Ureter (tissue), 1 donor: ENCODE data around the gene TMEM178B. TPM values are rescaled to one million over a fixed set of nuclear protein-coding genes. Genes with fewer than 3 reads are reported as not detected.

Source experiments
- DNase-seq: peaks from one replicate; pipeline ENCODE4 v3.0.0-alpha.2; 2020; ENCODE audit warnings: low spot score
- total RNA-seq: library from RNA; stranded (reverse); gene quantifications from one replicate; pipeline ENCODE4 v1.2.4, GENCODE V29; 2023
- donor health status: DM: yes; HTN: yes; CAD: no.

TMEM178B gene
- total RNA-seq, 1 donor from 2014 or later, result 7.9 TPM

GRCh38 chr7:141263508-141263907, 189.6 kb downstream of the TMEM178B start:
- DNase-seq, result no peak

DNA sequence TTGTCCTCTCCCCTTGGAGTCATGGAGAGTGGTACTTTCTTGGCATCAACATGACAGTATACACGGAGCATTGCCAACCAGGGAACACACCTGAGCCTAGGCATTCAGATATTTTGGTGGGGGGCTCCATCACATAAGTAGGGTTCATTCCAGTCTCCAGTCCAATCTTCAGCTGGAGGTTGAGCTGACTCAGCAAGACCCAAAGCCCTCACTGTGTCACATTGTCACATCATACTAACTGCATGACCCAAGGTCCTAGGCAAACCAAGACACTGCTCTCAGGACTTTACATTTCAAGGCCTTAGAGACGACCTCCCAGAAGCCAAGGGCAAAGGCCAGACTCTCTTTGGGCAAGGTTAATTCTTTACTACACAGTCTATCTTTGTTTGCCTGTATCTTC, 190.1 kb downstream of the TMEM178B start:
- DNase-seq, result no peak

DNA sequence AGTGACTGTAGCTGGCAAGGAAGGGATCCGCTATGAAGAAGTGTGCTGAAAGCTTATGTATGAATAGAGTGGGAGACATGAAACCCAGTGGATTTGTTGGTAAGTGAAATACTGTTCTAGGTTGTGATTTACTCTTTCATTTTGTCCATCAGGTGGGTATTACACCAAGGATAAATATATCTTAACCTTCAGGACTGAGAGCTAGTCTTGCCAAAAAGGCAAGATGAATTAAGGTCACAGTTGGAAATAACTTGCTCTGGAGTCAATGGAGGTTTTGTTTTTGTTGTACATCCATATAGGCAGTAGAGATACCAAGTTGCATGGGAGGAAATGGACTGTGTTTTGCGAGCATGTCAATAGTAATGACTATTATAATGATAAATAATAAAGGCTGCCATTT, 190.6 kb downstream of the TMEM178B start:
- DNase-seq, result no peak

DNA sequence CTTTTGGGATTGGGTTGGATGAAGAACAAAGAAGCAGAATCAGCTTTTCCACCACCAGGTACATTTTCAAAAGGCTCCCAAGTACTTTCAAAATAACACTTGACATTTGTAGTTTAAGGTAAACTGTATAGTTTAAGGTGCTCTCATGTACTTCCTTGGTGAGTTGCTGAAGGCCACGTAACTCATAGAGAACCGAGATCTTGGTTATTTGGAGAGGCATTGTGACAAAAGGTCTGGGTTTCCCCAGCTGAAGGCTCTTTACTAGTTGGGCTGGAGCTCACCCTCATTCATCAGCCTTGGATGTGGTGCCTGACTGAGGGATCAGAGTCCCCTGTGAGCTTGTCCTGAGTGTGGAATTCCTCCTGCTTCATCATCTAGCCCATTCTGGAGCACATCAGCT, 191.8 kb downstream of the TMEM178B start:
- DNase-seq, result no peak

DNA sequence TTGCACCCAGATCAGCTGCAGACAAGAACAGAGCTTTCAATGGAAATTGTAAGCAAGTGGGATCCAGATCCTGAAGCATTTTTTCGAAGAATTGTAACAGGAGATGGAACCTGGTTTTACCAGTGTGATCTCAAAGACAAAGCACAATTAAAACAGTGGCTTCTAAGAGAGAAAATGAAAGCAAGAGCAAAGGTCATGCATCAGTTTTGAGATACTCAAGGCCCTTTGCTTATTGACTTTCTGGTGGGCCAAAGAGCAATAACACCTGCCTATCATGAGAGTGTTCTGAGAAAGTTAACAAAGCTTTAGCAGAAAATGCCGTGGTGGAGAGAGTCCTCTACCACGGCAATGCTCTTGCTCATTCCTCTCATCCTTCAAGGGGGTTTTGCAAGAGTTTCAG, 194.8 kb downstream of the TMEM178B start:
- no peak for DNase-seq

DNA sequence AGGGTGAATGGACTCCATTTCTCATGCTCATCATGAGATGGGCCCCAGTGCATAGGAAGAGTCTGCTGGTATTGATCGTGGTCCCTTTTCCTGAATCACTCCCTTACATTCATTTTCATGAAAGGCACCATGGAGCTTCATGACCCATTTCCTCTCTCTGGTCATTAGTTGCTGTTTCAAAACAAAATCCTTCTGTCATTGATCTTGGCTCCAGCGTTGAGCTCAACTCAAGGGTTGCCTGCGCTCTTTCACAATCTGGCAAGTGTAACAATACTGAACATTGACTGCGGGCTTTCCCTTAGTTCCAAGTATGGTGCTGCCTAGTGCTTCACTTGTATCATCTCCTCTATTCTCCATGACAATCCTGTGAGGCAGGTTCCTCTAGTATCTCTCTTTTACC, 197.6 kb downstream of the TMEM178B start:
- DNase-seq, result no peak

GRCh38 chr7:141272417-141272816, 198.6 kb downstream of the TMEM178B start:
- no peak for DNase-seq

DNA sequence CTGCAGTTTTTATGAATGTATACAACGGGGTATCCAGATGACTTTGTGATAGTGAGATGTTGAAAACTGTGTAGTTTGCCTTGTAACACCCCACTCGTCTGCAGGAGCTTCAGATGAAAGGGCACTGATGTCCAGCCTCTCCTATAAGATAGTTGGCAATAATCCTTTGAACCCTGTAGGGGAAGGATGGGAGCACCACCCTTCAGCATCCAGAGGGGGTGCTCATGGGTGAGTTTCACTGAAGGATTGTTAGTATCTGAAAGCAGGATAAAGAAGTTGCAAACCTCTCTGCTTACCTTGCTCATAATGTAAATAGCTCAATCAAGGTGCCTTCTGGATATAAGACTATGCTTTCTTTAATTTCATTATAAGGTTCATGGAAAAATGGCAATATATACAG, 201.5 kb downstream of the TMEM178B start:
- DNase-seq, result no peak

- no peak for DNase-seq
These were observed 202.2 kb downstream of the TMEM178B start for GRCh38 chr7:141276031-141276430.

DNA sequence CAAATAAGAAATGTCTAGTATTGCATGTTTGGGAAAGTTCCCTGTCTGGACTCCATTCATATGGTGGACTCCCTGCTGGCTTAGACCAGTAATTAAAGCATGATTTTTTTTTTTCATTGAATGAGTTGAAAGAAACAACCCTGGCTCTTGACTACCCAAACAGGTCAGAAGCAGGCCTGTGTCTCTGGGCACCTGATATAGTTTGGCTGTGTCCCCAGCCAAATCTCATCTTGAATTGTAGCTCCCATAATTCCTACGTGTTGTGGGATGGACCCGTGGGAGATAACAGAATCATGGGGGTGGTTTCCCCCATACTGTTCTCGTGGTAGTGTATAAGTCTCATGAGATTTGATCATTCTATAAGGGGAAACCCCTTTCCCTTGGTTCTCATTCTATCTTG, 206.2 kb downstream of the TMEM178B start:
- DNase-seq, result no peak

DNA sequence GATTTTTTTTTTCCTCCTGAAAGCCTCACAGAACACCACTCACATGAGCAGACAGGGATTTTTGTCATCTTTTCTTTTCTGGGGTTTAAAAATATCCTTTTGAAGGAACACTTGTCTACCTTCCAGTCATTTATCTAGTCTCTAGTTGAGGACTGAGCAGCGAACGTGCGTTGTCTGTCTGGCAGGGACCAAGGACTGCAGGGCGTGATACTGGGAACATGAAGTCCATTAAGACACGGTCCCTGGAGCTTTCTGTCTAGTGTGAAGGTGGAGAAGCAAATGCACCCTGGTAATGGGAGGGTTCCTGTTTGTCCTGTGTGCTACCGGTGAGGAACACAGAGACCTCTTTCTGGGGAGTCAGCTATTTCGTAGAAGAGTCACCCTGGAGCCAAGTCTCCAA, 207.4 kb downstream of the TMEM178B start:
- no peak for DNase-seq

GRCh38 chr7:141286522-141286921, 212.7 kb downstream of the TMEM178B start:
- DNase-seq, result no peak

DNA sequence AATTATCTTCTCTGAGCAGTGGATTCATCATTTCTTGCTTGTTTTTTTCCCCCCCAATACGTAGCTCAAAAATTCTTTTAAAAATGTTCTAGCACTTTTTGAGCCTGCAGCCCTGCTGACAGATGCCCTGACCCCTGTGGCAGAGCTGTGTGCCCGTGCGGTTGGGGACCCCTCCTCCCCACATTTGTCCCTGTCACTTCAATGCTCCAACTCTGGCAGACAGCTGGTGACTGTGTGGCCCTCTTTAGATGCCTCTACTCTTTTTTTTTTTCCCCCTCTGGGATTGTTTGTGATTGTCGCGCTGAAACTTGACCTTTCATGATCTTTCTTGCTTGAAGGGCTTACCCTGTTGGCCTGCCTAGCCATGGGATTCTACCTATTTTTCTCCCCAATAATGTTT, 214.1 kb downstream of the TMEM178B start:
- no peak for DNase-seq

GRCh38 chr7:141288626-141289025, 214.8 kb downstream of the TMEM178B start:
- DNase-seq, result no peak

- no peak for DNase-seq
These were observed 216.5 kb downstream of the TMEM178B start for GRCh38 chr7:141290365-141290764.

DNA sequence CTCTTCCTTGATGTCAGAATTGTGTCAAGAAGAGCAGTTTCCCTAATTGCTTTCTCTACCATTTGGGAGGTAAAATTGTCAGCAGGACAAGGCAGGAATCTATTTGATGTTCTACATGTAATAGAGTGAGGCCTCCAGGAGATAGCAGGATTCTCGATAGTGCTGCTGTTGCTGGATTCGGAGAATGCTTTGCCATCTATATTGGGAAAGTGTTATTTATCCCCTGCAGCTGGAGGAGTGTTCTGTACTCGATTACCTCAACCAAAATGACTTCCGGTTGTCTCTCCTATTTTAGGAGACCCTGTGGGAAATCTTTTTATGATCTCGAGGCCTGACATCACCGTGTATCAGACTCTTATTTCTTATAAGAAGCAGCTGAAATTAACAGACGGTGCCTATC, 217.1 kb downstream of the TMEM178B start:
- no peak for DNase-seq

GRCh38 chr7:141291541-141291940, 217.7 kb downstream of the TMEM178B start:
- DNase-seq, result no peak

- DNase-seq, result no peak
These were observed 220.4 kb downstream of the TMEM178B start for GRCh38 chr7:141294143-141294829.

DNA sequence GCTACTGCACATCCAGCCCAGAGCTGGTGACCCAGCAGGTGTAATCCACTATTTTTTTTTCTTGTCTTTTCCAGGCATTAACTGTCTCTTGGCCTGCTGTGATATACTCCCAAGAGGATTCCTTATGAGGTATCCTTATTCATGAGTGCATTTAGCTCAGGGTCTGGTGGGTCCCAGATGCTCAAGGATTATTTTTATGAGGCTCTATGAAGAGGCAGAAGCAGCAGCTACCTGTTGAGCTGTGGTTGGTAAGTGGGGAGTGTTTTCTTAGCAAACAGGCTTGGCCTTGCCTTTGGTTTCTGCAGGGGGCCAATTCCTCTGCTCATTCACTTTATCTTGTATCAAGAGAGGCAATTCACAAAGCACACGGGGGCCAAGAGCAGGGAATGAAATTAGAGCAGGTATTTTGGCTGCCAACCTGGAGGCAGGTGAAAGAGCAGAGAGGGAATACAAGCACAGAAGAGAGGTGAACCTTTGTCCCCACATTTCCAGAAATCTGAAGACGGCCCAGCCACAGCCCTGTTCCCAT, 221.6 kb downstream of the TMEM178B start:
- no peak for DNase-seq

DNA sequence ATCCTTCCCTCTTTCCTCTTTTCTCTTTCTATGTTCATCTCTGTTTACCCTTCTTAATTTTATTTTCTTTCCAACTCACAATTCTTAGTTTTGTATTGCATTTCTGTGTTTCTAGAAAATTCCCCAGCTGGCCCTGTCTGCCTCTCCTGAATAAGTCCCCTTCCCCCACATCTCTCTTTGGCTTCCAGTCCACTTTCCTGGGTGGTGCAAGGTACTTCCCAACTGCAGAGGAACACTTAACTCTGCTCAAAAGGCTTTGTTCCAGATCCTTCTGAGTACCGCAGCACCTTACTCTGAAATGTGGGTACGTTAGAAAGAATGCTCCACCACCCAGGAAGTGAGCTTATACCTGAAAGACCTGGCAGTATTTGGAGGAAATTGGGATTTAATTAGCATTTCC, 227.0 kb downstream of the TMEM178B start:
- DNase-seq, result no peak

GRCh38 chr7:141301544-141301943, 227.7 kb downstream of the TMEM178B start:
- no peak for DNase-seq

DNA sequence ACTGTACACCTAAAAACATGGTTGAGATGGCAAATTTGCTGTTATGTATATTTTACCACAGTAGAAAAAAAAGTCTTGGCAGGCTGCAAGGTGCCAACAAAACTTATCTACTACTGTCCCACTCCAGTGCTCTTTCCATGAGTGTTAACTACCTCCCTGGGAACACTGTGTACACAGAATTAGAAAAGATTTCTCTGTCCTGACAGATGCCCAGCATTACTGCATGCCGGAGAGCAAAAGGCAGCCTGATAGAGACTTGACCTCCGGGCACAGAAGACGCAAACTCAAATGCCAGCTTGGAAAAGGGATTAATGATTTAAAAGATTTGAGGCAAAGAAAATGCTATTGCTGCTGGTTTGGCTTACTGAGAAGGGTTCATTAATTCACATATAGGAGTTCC, 228.8 kb downstream of the TMEM178B start:
- DNase-seq, result no peak

- no peak for DNase-seq
These were observed 230.4 kb downstream of the TMEM178B start for GRCh38 chr7:141304291-141304690.

DNA sequence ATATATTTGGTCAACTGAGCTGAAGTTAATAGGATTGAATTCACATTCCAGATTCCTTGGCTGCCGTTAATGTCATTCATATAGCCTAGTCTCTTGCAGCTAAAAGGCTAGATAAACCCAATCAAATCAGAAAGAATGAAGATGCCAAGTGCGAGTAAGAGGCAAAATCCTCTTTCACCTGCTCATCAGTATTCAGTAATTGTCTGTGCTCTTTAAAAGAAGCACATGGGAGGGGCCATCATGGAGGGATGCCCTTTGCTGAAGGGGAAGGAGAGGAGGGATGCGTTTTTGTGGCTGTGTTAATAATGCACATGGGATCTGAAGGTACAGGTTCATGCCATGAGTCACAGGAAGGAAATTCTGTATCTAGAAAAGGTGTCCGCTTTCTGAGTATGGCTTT, 232.2 kb downstream of the TMEM178B start:
- DNase-seq, result no peak
